HEK293 (cell line): ENCODE results near the gene LRRC10B.

Experiments
- CTCF ChIA-PET: fragments of 350-600 bp; formaldehyde crosslinking; extraction: SDS; loops from one replicate; lab custom pipeline; 2021; ENCODE audit warnings: antibody characterized with exemption; lab: Yijun Ruan, JAX
- POLR2A ChIA-PET: fragments of 300-600 bp; formaldehyde crosslinking; extraction: SDS; loops from one replicate; lab custom pipeline; 2020; ENCODE audit warnings: antibody characterized with exemption, inconsistent platforms; lab: Yijun Ruan, JAX
- H3K27ac ChIP-seq: fragments of 200-500 bp; sonication (Bioruptor generic); 2 replicates; pipeline ENCODE4 v1.5.1; 2014; ENCODE audit warnings: low read depth, low read length, control low read depth, inconsistent platforms; ENCODE audit errors: extremely low read depth
- H3K36me3 ChIP-seq, 2 experiments: fragments of 200-500 bp in 1 of 2; sonication (Bioruptor generic) in 1 of 2; 1 replicate in 1 of 2; 2 replicates in 1 of 2; pipeline ENCODE4 v1.5.1; 2014 to 2017; ENCODE audit warnings: inconsistent platforms in 2 of 2, low read length in 2 of 2; ENCODE audit not compliant: control insufficient read depth in 2 of 2, insufficient read depth in 1 of 2
- H3K4me1 ChIP-seq: fragments of 200-500 bp; sonication (Bioruptor generic); 2 replicates; pipeline ENCODE4 v1.5.1; 2014; ENCODE audit warnings: mild to moderate bottlenecking, low read length, inconsistent platforms; ENCODE audit not compliant: control insufficient read depth, insufficient read depth
- H3K4me3 ChIP-seq: 2 replicates; pipeline ENCODE4 v1.5.1; 2011; ENCODE audit warnings: low read depth, mild to moderate bottlenecking, control low read depth, low read length, moderate library complexity
- H3K9me3 ChIP-seq: fragments of 200-500 bp; sonication (Bioruptor generic); 2 replicates; pipeline ENCODE4 v1.5.1; 2014; ENCODE audit warnings: low read depth, low read length, inconsistent platforms; ENCODE audit not compliant: control insufficient read depth, insufficient read depth
- GLI4 ChIP-seq: fragments of 450-650 bp; formaldehyde crosslinking; IDR thresholded peaks from 2 replicates; pipeline ENCODE4 v1.5.1; 2016; ENCODE audit warnings: missing biosample characterization, missing genetic modification characterization
- HOXD13 ChIP-seq: sonication (generic); formaldehyde crosslinking; IDR thresholded peaks from 2 replicates; pipeline ENCODE4 v1.8.0; 2022; ENCODE audit warnings: missing genetic modification reagents, borderline replicate concordance
- KLF1 ChIP-seq: fragments of 450-650 bp; formaldehyde crosslinking; IDR thresholded peaks from 2 replicates; pipeline ENCODE4 v1.5.1; 2016; ENCODE audit warnings: missing biosample characterization, missing genetic modification characterization
- KLF7 ChIP-seq: fragments of 450-650 bp; formaldehyde crosslinking; IDR thresholded peaks from 2 replicates; pipeline ENCODE4 v1.5.1; 2016; ENCODE audit warnings: missing biosample characterization, missing genetic modification characterization, borderline replicate concordance
- OSR2 ChIP-seq: fragments of 450-650 bp; formaldehyde crosslinking; IDR thresholded peaks from 2 replicates; pipeline ENCODE4 v1.5.1; 2016; ENCODE audit warnings: missing biosample characterization, missing genetic modification characterization
- SCRT2 ChIP-seq: fragments of 450-650 bp; formaldehyde crosslinking; IDR thresholded peaks from 2 replicates; pipeline ENCODE4 v1.5.1; 2016; ENCODE audit warnings: missing biosample characterization, missing genetic modification characterization
- ZEB2 ChIP-seq: fragments of 450-650 bp; formaldehyde crosslinking; IDR thresholded peaks from 2 replicates; pipeline ENCODE4 v1.5.1; 2016; ENCODE audit warnings: missing biosample characterization, missing genetic modification characterization
- ZNF121 ChIP-seq: fragments of 450-650 bp; formaldehyde crosslinking; IDR thresholded peaks from 2 replicates; pipeline ENCODE4 v1.5.1; 2016; ENCODE audit warnings: missing biosample characterization, missing genetic modification characterization
- ZNF140 ChIP-seq: fragments of 450-650 bp; formaldehyde crosslinking; IDR thresholded peaks from 2 replicates; pipeline ENCODE4 v1.5.1; 2016; ENCODE audit warnings: missing biosample characterization, missing genetic modification characterization
- ZNF157 ChIP-seq: fragments of 450-650 bp; formaldehyde crosslinking; IDR thresholded peaks from 2 replicates; pipeline ENCODE4 v1.5.1; 2016; ENCODE audit warnings: missing biosample characterization, missing genetic modification characterization
- ZNF16 ChIP-seq: fragments of 450-650 bp; formaldehyde crosslinking; IDR thresholded peaks from 2 replicates; pipeline ENCODE4 v1.5.1; 2016; ENCODE audit warnings: low read depth, missing biosample characterization, missing genetic modification characterization
- ZNF19 ChIP-seq: fragments of 450-650 bp; formaldehyde crosslinking; IDR thresholded peaks from 2 replicates; pipeline ENCODE4; 2016; ENCODE audit warnings: missing biosample characterization, missing genetic modification characterization, low read depth
- ZNF23 ChIP-seq: fragments of 450-650 bp; formaldehyde crosslinking; IDR thresholded peaks from 2 replicates; pipeline ENCODE4 v1.5.1; 2016; ENCODE audit warnings: missing biosample characterization, missing genetic modification characterization, borderline replicate concordance
- ZNF280D ChIP-seq: fragments of 450-650 bp; formaldehyde crosslinking; IDR thresholded peaks from 2 replicates; pipeline ENCODE4 v1.5.1; 2016; ENCODE audit warnings: missing biosample characterization, missing genetic modification characterization
- ZNF324 ChIP-seq: fragments of 450-650 bp; formaldehyde crosslinking; IDR thresholded peaks from 2 replicates; pipeline ENCODE4 v1.5.1; 2016; ENCODE audit warnings: missing biosample characterization, missing genetic modification characterization
- ZNF354C ChIP-seq: fragments of 450-650 bp; formaldehyde crosslinking; IDR thresholded peaks from 2 replicates; pipeline ENCODE4 v1.5.1; 2016; ENCODE audit warnings: missing biosample characterization, missing genetic modification characterization, low read depth, borderline replicate concordance
- ZNF426 ChIP-seq: fragments of 450-650 bp; formaldehyde crosslinking; IDR thresholded peaks from 2 replicates; pipeline ENCODE4 v1.5.1; 2017; ENCODE audit warnings: missing biosample characterization, missing genetic modification characterization, mild to moderate bottlenecking, inconsistent platforms, moderate library complexity
- ZNF513 ChIP-seq: fragments of 450-650 bp; IDR thresholded peaks from 2 replicates; pipeline ENCODE4 v1.5.1; 2018; ENCODE audit warnings: missing biosample characterization, missing genetic modification characterization
- ZNF639 ChIP-seq: fragments of 450-650 bp; formaldehyde crosslinking; IDR thresholded peaks from 2 replicates; pipeline ENCODE4 v1.5.1; 2016; ENCODE audit warnings: missing biosample characterization, missing genetic modification characterization
- ZSCAN16 ChIP-seq: fragments of 450-650 bp; formaldehyde crosslinking; IDR thresholded peaks from 2 replicates; pipeline ENCODE4 v1.5.1; 2016; ENCODE audit warnings: missing biosample characterization, missing genetic modification characterization
- ZSCAN4 ChIP-seq: fragments of 450-650 bp; formaldehyde crosslinking; IDR thresholded peaks from 2 replicates; pipeline ENCODE4 v1.5.1; 2017; ENCODE audit warnings: missing biosample characterization, missing genetic modification characterization

The LRRC10B gene

GRCh38 chr11:61544466-61544865, 35.9 kb downstream of the LRRC10B start:
- Histone ChIP-seq H3K4me3 (no peak overlapping the region), H3K4me1 (no peaks in the 10 kb centered on the region), H3K27ac (no peak overlapping the region), H3K9me3 (no peaks in the 10 kb centered on the region), H3K36me3 (no peaks in the 10 kb centered on the region)
- ChIA-PET CTCF (interaction anchor here (0.7 to 3.0 kb wide), 4 partner anchors 23 to 70 kb away, joined by 3 to 13 read pairs (median 8); no protein-coding TSS in a partner anchor), POLR2A (no interaction called here)
- no peak for TF ChIP-seq ZNF157 (tag by site-specific recombination)
- no peak for TF ChIP-seq ZSCAN16
- TF ChIP-seq GLI4 = no peak
- no peak for TF ChIP-seq ZNF121 (tag by site-specific recombination)
- no peak for TF ChIP-seq ZNF513 (tag by site-specific recombination)
- no peak for TF ChIP-seq ZNF324 (tag by site-specific recombination)
- TF ChIP-seq ZEB2 (tag by site-specific recombination) = no peak
- no peak for TF ChIP-seq ZNF19 (tag by site-specific recombination)
- no peak for TF ChIP-seq SCRT2
- TF ChIP-seq ZNF354C (tag by site-specific recombination) = no peak
- no peak for TF ChIP-seq ZSCAN4 (tag by site-specific recombination)
- no peak for TF ChIP-seq ZNF140 (tag by site-specific recombination)
- no peak for TF ChIP-seq ZNF426 (tag by site-specific recombination)
- TF ChIP-seq ZNF16 = no peak
- TF ChIP-seq ZNF23 (tag by site-specific recombination) = no peak
- no peak for TF ChIP-seq ZNF280D (tag by site-specific recombination)

- H3K4me3 ChIP-seq = no peak overlapping the region
- no peak overlapping the region for H3K27ac ChIP-seq
- no peaks in the 10 kb centered on the region for H3K4me1 ChIP-seq
- CTCF ChIA-PET = interaction anchor here (0.5 to 3.0 kb wide), 9 partner anchors 8 to 99 kb away, joined by 3 to 13 read pairs (median 4); no protein-coding TSS in a partner anchor
- no peaks in the 10 kb centered on the region for H3K36me3 ChIP-seq
- POLR2A ChIA-PET = no interaction called here
- no peaks in the 10 kb centered on the region for H3K9me3 ChIP-seq
- TF ChIP-seq OSR2 (tag by site-specific recombination) (no peak), KLF1 (tag by site-specific recombination) (no peak), ZNF639 (no peak), HOXD13 (CRISPR knock-in tag) (no peak), KLF7 (tag by site-specific recombination) (no peak)
These were observed 36.8 kb downstream of the LRRC10B start for GRCh38 chr11:61545341-61545740.
